ENCODE results near the gene IL4. TPM values are rescaled to one million over a fixed set of nuclear protein-coding genes. Genes with fewer than 3 reads are reported as not detected.

IL4 gene
- total RNA-seq, 1 donor from 2014 or later: not detected

DNA sequence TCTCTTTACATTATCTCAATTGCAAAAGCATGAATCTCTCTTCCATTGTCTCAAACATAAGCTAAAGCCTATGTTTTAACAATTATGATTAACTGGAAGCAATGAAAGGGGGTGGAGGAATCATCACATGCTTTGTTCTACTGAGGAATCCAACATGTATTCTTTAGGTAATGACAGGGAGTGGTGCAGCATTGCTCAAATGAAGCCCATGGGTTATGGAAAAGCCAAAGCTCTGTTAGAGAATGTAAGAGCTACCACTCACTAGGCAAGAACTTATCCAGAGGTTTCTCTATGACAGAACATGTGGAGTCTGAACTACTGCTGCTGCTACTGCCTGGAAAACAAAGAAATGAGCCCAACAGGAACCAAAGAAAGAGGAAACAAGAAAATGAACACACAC lies 34.9 kb downstream of the IL4 start:
- Mint-ChIP-seq H3K9me3 (ENCODE audit: unreplicated experiment) (no peaks in the 10 kb centered on the region), H3K27me3 (ENCODE audit: low read depth, unreplicated experiment) (no peaks in the 10 kb centered on the region), H3K4me1 (ENCODE audit: low read depth, unreplicated experiment) (peaks cover 14% of the 10 kb centered on the region), H3K36me3 (ENCODE audit: low read depth, unreplicated experiment) (no peaks in the 10 kb centered on the region), H3K27ac (ENCODE audit: unreplicated experiment) (no peak overlapping the region), H3K4me3 (ENCODE audit: unreplicated experiment) (no peak overlapping the region)
- Histone ChIP-seq H3K4me3 (ENCODE audit: insufficient read depth, low read depth, low read length) (no peak overlapping the region), H3K9me3 (ENCODE audit: insufficient read depth, low read depth, low read length) (no peaks in the 10 kb centered on the region), H3K27ac (ENCODE audit: low read depth, low read length) (no peak overlapping the region), H3K4me1 (ENCODE audit: insufficient read depth, low read length) (peaks cover 9% of the 10 kb centered on the region), H3K36me3 (ENCODE audit: insufficient read depth, low read length) (no peaks in the 10 kb centered on the region), H3K9ac (ENCODE audit: low read length) (no peak overlapping the region), H4K20me1 (ENCODE audit: insufficient read depth, low read length) (no peaks in the 10 kb centered on the region), H3K4me2 (ENCODE audit: low read length) (no peak overlapping the region), H3K27me3 (ENCODE audit: insufficient read depth, low read length) (no peaks in the 10 kb centered on the region), H3K79me2 (ENCODE audit: insufficient read depth, low read length) (no peaks in the 10 kb centered on the region), H2AFZ (ENCODE audit: low read depth, low read length) (no peak overlapping the region)
- DNase-seq (ENCODE audit: low read depth): no peak
- no peak for FAIRE-seq
- no peak for TF ChIP-seq EZH2 (IDR thresholded peaks at IDR 0.05; ENCODE audit: insufficient read depth, low read length)
- TF ChIP-seq, protein P1, sequence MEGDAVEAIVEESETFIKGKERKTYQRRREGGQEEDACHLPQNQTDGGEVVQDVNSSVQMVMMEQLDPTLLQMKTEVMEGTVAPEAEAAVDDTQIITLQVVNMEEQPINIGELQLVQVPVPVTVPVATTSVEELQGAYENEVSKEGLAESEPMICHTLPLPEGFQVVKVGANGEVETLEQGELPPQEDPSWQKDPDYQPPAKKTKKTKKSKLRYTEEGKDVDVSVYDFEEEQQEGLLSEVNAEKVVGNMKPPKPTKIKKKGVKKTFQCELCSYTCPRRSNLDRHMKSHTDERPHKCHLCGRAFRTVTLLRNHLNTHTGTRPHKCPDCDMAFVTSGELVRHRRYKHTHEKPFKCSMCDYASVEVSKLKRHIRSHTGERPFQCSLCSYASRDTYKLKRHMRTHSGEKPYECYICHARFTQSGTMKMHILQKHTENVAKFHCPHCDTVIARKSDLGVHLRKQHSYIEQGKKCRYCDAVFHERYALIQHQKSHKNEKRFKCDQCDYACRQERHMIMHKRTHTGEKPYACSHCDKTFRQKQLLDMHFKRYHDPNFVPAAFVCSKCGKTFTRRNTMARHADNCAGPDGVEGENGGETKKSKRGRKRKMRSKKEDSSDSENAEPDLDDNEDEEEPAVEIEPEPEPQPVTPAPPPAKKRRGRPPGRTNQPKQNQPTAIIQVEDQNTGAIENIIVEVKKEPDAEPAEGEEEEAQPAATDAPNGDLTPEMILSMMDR (IDR thresholded peaks at IDR 0.05; ENCODE audit: insufficient read depth, low read depth, low read length): no peak

DNA sequence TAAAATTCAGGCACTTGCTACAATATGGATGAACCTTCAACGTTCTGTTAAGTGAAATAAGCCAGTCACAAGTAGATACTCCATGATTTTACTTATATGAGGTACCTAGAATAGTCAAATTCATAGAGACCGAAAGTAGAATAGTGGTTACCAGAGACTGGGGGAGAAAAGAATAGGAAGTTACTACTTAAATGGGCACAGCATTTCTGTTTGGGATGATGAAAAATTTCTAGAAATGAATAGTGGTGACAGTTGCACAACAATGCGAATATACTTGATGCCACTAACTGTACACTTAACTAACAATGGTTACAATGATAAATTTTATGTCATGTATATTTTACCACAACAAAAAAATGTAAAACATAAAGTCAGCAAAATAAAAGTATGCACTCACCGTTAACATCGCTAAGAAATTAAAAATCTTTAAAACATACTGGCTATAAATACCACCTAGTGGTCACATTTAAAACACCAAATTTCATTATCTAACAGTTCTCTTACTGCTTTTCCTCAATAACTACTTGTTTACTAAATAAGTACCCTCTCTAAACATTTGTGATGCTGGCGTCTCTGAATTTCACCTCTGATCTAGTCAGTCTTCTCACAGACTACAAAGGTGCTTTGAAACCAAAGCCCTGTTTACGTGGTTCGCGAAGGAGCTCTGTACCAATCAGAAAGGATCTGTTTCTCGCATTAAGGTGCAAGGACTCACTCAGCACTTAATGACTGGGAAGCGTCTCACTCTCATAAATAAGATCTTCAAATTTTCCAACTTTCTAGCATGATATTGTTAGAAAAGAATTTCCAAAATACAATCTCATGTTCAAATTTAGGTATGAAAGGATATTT lies 40.9 kb downstream of the IL4 start:
- H2AFZ ChIP-seq (ENCODE audit: low read depth, low read length): no peak overlapping the region
- H3K27ac Mint-ChIP-seq (ENCODE audit: unreplicated experiment): no peak overlapping the region
- no peaks in the 10 kb centered on the region for H3K36me3 ChIP-seq (ENCODE audit: insufficient read depth, low read length)
- no peak overlapping the region for H3K4me3 ChIP-seq (ENCODE audit: insufficient read depth, low read depth, low read length)
- FAIRE-seq (peak; percentile 74), DNase-seq (ENCODE audit: low read depth) (no peak)
- no peaks in the 10 kb centered on the region for H3K4me1 Mint-ChIP-seq (ENCODE audit: low read depth, unreplicated experiment)
- no peak overlapping the region for H3K9ac ChIP-seq (ENCODE audit: low read length)
- H3K36me3 Mint-ChIP-seq (ENCODE audit: low read depth, unreplicated experiment): no peaks in the 10 kb centered on the region
- TF ChIP-seq, protein P1 (IDR thresholded peaks at IDR 0.05; ENCODE audit: insufficient read depth, low read depth, low read length): peak; percentile 38
- no peak for TF ChIP-seq EZH2 (IDR thresholded peaks at IDR 0.05; ENCODE audit: insufficient read depth, low read length)
- no peaks in the 10 kb centered on the region for H3K27me3 ChIP-seq (ENCODE audit: insufficient read depth, low read length)
- H3K9me3 Mint-ChIP-seq (ENCODE audit: unreplicated experiment): no peaks in the 10 kb centered on the region
- no peaks in the 10 kb centered on the region for H3K27me3 Mint-ChIP-seq (ENCODE audit: low read depth, unreplicated experiment)
- H3K9me3 ChIP-seq (ENCODE audit: insufficient read depth, low read depth, low read length): no peaks in the 10 kb centered on the region
- H3K27ac ChIP-seq (ENCODE audit: low read depth, low read length): no peak overlapping the region
- H3K4me3 Mint-ChIP-seq (ENCODE audit: unreplicated experiment): no peak overlapping the region
- no peaks in the 10 kb centered on the region for H3K4me1 ChIP-seq (ENCODE audit: insufficient read depth, low read length)
- no peaks in the 10 kb centered on the region for H3K79me2 ChIP-seq (ENCODE audit: insufficient read depth, low read length)
- H3K4me2 ChIP-seq (ENCODE audit: low read length): no peak overlapping the region
- no peaks in the 10 kb centered on the region for H4K20me1 ChIP-seq (ENCODE audit: insufficient read depth, low read length)
